ENCODE results near the gene MORF4L1. TPM values are rescaled to one million over a fixed set of nuclear protein-coding genes. Genes with fewer than 3 reads are reported as not detected.
"Not testable (repeated sequence)": the region's sequence is repeated elsewhere in the genome, so short reads cannot be mapped to it uniquely, and the experiment has no call there.

MORF4L1 gene
- total RNA-seq = 96.5 TPM

GRCh38 chr15:78872155-78872971 lies at the start of gene MORF4L1:
Gene MORF4L1 (plus strand): TSS chr15:78872890. CDS start chr15:78873018, 128 bp downstream.
- peak; percentile 93 for ATAC-seq

GRCh38 chr15:78828920-78829319 lies 43.8 kb upstream of the MORF4L1 start:
- no peak for ATAC-seq
- no peak for DNase-seq (ENCODE audit: low spot score)

More at GRCh38 chr15:78872155-78872971, at the start of gene MORF4L1:
- DNase-seq (ENCODE audit: low spot score) = peak; percentile 98

- DNase-seq (ENCODE audit: low spot score) (no peak), ATAC-seq (peak; percentile 37)
Observed at GRCh38 chr15:78830514-78831228, 42.0 kb upstream of the MORF4L1 start.

GRCh38 chr15:78831229-78832207 lies 41.2 kb upstream of the MORF4L1 start:
- ATAC-seq (no peak), DNase-seq (ENCODE audit: low spot score) (no peak)

GRCh38 chr15:78836333-78836732 lies 36.4 kb upstream of the MORF4L1 start:
- no peak for ATAC-seq

GRCh38 chr15:78837131-78837530 lies 35.6 kb upstream of the MORF4L1 start:
- DNase-seq (ENCODE audit: low spot score) = no peak
- ATAC-seq = no peak

More at GRCh38 chr15:78836333-78836732, 36.4 kb upstream of the MORF4L1 start:
- no peak for DNase-seq (ENCODE audit: low spot score)

GRCh38 chr15:78837543-78837942 lies 35.1 kb upstream of the MORF4L1 start:
- DNase-seq (ENCODE audit: low spot score) (no peak), ATAC-seq (no peak)

GRCh38 chr15:78838489-78838888 lies 34.2 kb upstream of the MORF4L1 start:
- ATAC-seq (no peak), DNase-seq (ENCODE audit: low spot score) (no peak)

GRCh38 chr15:78839151-78839550 lies 33.5 kb upstream of the MORF4L1 start:
- not testable (repeated sequence) for ATAC-seq; DNase-seq (ENCODE audit: low spot score)

GRCh38 chr15:78840661-78841375 lies 31.9 kb upstream of the MORF4L1 start:
- ATAC-seq (no peak), DNase-seq (ENCODE audit: low spot score) (no peak)

- ATAC-seq = no peak
- no peak for DNase-seq (ENCODE audit: low spot score)
Observed at GRCh38 chr15:78841376-78841706, 31.3 kb upstream of the MORF4L1 start.

GRCh38 chr15:78841891-78842290 lies 30.8 kb upstream of the MORF4L1 start:
- no peak for DNase-seq (ENCODE audit: low spot score)
- no peak for ATAC-seq

- ATAC-seq (no peak), DNase-seq (ENCODE audit: low spot score) (no peak)
Observed at GRCh38 chr15:78842519-78842918, 30.2 kb upstream of the MORF4L1 start.

- ATAC-seq; DNase-seq (ENCODE audit: low spot score): not testable (repeated sequence)
Observed at GRCh38 chr15:78846906-78847305, 25.8 kb upstream of the MORF4L1 start.

- ATAC-seq; DNase-seq (ENCODE audit: low spot score): not testable (repeated sequence)
Observed at GRCh38 chr15:78847387-78847906, 25.2 kb upstream of the MORF4L1 start.

- DNase-seq (ENCODE audit: low spot score) = no peak
- no peak for ATAC-seq
Observed at GRCh38 chr15:78850352-78850751, 22.3 kb upstream of the MORF4L1 start.

GRCh38 chr15:78850941-78851755 lies 21.5 kb upstream of the MORF4L1 start:
- no peak for ATAC-seq
- DNase-seq (ENCODE audit: low spot score) = no peak

- no peak for DNase-seq (ENCODE audit: low spot score)
- ATAC-seq = no peak
Observed at GRCh38 chr15:78853500-78853899, 19.2 kb upstream of the MORF4L1 start.

GRCh38 chr15:78854833-78855372 lies 17.8 kb upstream of the MORF4L1 start:
- DNase-seq (ENCODE audit: low spot score) = no peak
- no peak for ATAC-seq

All from left lobe of liver (tissue), 2 donors.